ENCODE measurements around the gene ADAMTS17.

Gene ADAMTS17

GRCh38 chr15:100276506-100276905 is 65.3 kb downstream of the ADAMTS17 start:
- ChIA-PET CTCF (no interaction called here), POLR2A (no interaction called here)
- DNase-seq (ENCODE audit: extremely low spot score): no peak
- no peak for TF ChIP-seq CTCF (IDR thresholded peaks at IDR 0.05; ENCODE audit: control extremely low read depth, extremely low read depth, low read depth, missing control alignments)

- no peak for TF ChIP-seq CTCF (IDR thresholded peaks at IDR 0.05; ENCODE audit: control extremely low read depth, extremely low read depth, low read depth, missing control alignments)
- ChIA-PET POLR2A (no interaction called here), CTCF (no interaction called here)
- DNase-seq (ENCODE audit: extremely low spot score): no peak
These were observed 66.1 kb downstream of the ADAMTS17 start for GRCh38 chr15:100275641-100276040.

- no peak for DNase-seq (ENCODE audit: extremely low spot score)
- CTCF ChIA-PET: interaction anchor here (1.6 kb wide), 1 partner anchor 13 kb away, joined by 3 read pairs; no protein-coding TSS in a partner anchor
- POLR2A ChIA-PET: no interaction called here
- no peak for TF ChIP-seq CTCF (IDR thresholded peaks at IDR 0.05; ENCODE audit: control extremely low read depth, extremely low read depth, low read depth, missing control alignments)
These were observed 71.9 kb downstream of the ADAMTS17 start for GRCh38 chr15:100269831-100270230.

GRCh38 chr15:100266166-100266565 is 75.6 kb downstream of the ADAMTS17 start:
- no peak for TF ChIP-seq CTCF (IDR thresholded peaks at IDR 0.05; ENCODE audit: control extremely low read depth, extremely low read depth, low read depth, missing control alignments)
- no peak for DNase-seq (ENCODE audit: extremely low spot score)
- CTCF ChIA-PET: interaction anchor here (1.2 kb wide), 1 partner anchor 13 kb away, joined by 3 read pairs; no protein-coding TSS in a partner anchor
- POLR2A ChIA-PET: no interaction called here

GRCh38 chr15:100265641-100266035 is 76.1 kb downstream of the ADAMTS17 start:
- CTCF ChIA-PET: interaction anchor here (1.0 to 1.2 kb wide), 2 partner anchors 9 to 14 kb away, joined by 3 read pairs; no protein-coding TSS in a partner anchor
- POLR2A ChIA-PET: no interaction called here
- DNase-seq (ENCODE audit: extremely low spot score): no peak
- TF ChIP-seq CTCF (IDR thresholded peaks at IDR 0.05; ENCODE audit: control extremely low read depth, extremely low read depth, low read depth, missing control alignments): no peak

GRCh38 chr15:100264994-100265640 is 76.7 kb downstream of the ADAMTS17 start:
- no peak for TF ChIP-seq CTCF (IDR thresholded peaks at IDR 0.05; ENCODE audit: control extremely low read depth, extremely low read depth, low read depth, missing control alignments)
- POLR2A ChIA-PET: no interaction called here
- CTCF ChIA-PET: interaction anchor here (1.0 kb wide), 1 partner anchor 8 kb away, joined by 3 read pairs; no protein-coding TSS in a partner anchor
- DNase-seq (ENCODE audit: extremely low spot score): no peak

Data from GM10248 (cell line).